T follicular helper cell (primary cell): ENCODE measurements around the gene SNX2.
"Not testable (repeated sequence)": the region's sequence is repeated elsewhere in the genome, so short reads cannot be mapped to it uniquely, and the experiment has no call there.

Experiments used
- DNase-seq: peaks from one replicate; pipeline ENCODE4 v3.0.0-alpha.2; 2020; ENCODE audit warnings: low read depth
- total RNA-seq, 2 experiments: gene quantifications; one replicate each; lab custom pipeline; 2026; lab: John Stamatoyannopoulos, UW

Gene SNX2
- total RNA-seq, result 67.8 to 78.2 reads per million in 2 experiments

GRCh38 chr5:122774861-122775549, at the start of gene SNX2:
Gene SNX2 (plus strand): TSS chr5:122775080. CDS start chr5:122775104, 24 bp downstream.
- DNase-seq, result peak; percentile 83

GRCh38 chr5:122727112-122727541, 47.8 kb upstream of the SNX2 start:
- no peak for DNase-seq

- no peak for DNase-seq
Observed at GRCh38 chr5:122730037-122730436, 44.8 kb upstream of the SNX2 start.

- no peak for DNase-seq
Observed at GRCh38 chr5:122730456-122730855, 44.4 kb upstream of the SNX2 start.

GRCh38 chr5:122736086-122736845, 38.6 kb upstream of the SNX2 start:
- no peak for DNase-seq

GRCh38 chr5:122738088-122738487, 36.8 kb upstream of the SNX2 start:
- no peak for DNase-seq

- no peak for DNase-seq
Observed at GRCh38 chr5:122741681-122742080, 33.2 kb upstream of the SNX2 start.

GRCh38 chr5:122743261-122743660, 31.6 kb upstream of the SNX2 start:
- DNase-seq, result no peak

GRCh38 chr5:122745597-122745996, 29.3 kb upstream of the SNX2 start:
- DNase-seq, result no peak

GRCh38 chr5:122749886-122750285, 25.0 kb upstream of the SNX2 start:
- no peak for DNase-seq

GRCh38 chr5:122751293-122751782, 23.5 kb upstream of the SNX2 start:
- no peak for DNase-seq

GRCh38 chr5:122753500-122753899, 21.4 kb upstream of the SNX2 start:
- DNase-seq, result no peak

- DNase-seq, result no peak
Observed at GRCh38 chr5:122755783-122756182, 19.1 kb upstream of the SNX2 start.

- no peak for DNase-seq
Observed at GRCh38 chr5:122756264-122756911, 18.5 kb upstream of the SNX2 start.

GRCh38 chr5:122757285-122757684, 17.6 kb upstream of the SNX2 start:
- no peak for DNase-seq

GRCh38 chr5:122759241-122760070, 15.4 kb upstream of the SNX2 start:
- DNase-seq, result no peak

- no peak for DNase-seq
Observed at GRCh38 chr5:122760236-122760635, 14.6 kb upstream of the SNX2 start.

- DNase-seq, result no peak
Observed at GRCh38 chr5:122761115-122761514, 13.8 kb upstream of the SNX2 start.

- DNase-seq, result not testable (repeated sequence)
Observed at GRCh38 chr5:122761896-122762295, 13.0 kb upstream of the SNX2 start.

- DNase-seq, result no peak
Observed at GRCh38 chr5:122766130-122766529, 8.8 kb upstream of the SNX2 start.

- no peak for DNase-seq
Observed at GRCh38 chr5:122770477-122770876, 4.4 kb upstream of the SNX2 start.

- DNase-seq, result no peak
Observed at GRCh38 chr5:122772446-122772845, 2.4 kb upstream of the SNX2 start.
